B cell (primary cell): ENCODE measurements around the gene MAP3K14. TPM values are rescaled to one million over a fixed set of nuclear protein-coding genes. Genes with fewer than 3 reads are reported as not detected.

ENCODE experiments used
- ATAC-seq: fragments of 200-7000 bp; cut with Tn5 transposase; one replicate; pipeline ENCODE4 v1.10.0; 2021; ENCODE audit warnings: low read depth, mild to moderate bottlenecking, moderate number of reproducible peaks, moderate library complexity
- CTCF ChIA-PET: fragments of 350-600 bp; sonication (Branson Sonifier 250); formaldehyde crosslinking; loops from one replicate; lab custom pipeline; 2021; ENCODE audit warnings: antibody characterized with exemption, inconsistent platforms; lab: Charles Lee
- POLR2A ChIA-PET: fragments of 350-600 bp; sonication (Branson Sonifier 250); formaldehyde crosslinking; loops from one replicate; lab custom pipeline; 2021; ENCODE audit warnings: antibody characterized with exemption; lab: Charles Lee
- DNase-seq: peaks from one replicate; pipeline ENCODE4 v3.0.0; 2013
- H2AFZ ChIP-seq: 2 replicates; pipeline ENCODE4 v1.6.1; 2012; ENCODE audit warnings: mild to moderate bottlenecking, low read depth, low read length; ENCODE audit not compliant: insufficient read depth, poor library complexity, severe bottlenecking
- H3K27ac ChIP-seq, 2 donors: 1 replicate in 1 of 2; 2 replicates in 1 of 2; pipeline ENCODE4 v1.5.1; 2012 to 2013; ENCODE audit warnings: low read length in 2 of 2, mild to moderate bottlenecking in 2 of 2, moderate library complexity in 1 of 2
- H3K27me3 ChIP-seq, 4 experiments: fragments of 200-600 bp in 1 of 4; sonication (generic) in 1 of 4; replicated peaks in 1 of 4; 1 replicate in 2 of 4; 2 replicates in 2 of 4; pipeline versions ENCODE4 v1.6.1 to v1.7.0; 2013 to 2016; ENCODE audit warnings: low read length in 3 of 4, mild to moderate bottlenecking in 2 of 4, mixed read lengths in 1 of 4, moderate library complexity in 1 of 4; ENCODE audit not compliant: insufficient read depth in 4 of 4, control insufficient read depth in 3 of 4; ENCODE audit errors: control extremely low read depth in 1 of 4
- H3K36me3 ChIP-seq, 2 experiments: replicated peaks in 1 of 2; 1 replicate in 1 of 2; 2 replicates in 1 of 2; pipeline versions ENCODE4 v1.6.1 to v1.7.1; 2013; ENCODE audit warnings: low read length in 1 of 2; ENCODE audit not compliant: insufficient read depth in 2 of 2, control insufficient read depth in 1 of 2; ENCODE audit errors: control extremely low read depth in 1 of 2, extremely low read depth in 1 of 2
- H3K4me1 ChIP-seq, 2 donors: fragments of 200-600 bp in 1 of 2; sonication (generic) in 1 of 2; 1 replicate in 1 of 2; 2 replicates in 1 of 2; pipeline versions ENCODE4 v1.5.1 to v1.6.1; 2013 to 2017; ENCODE audit warnings: low read length in 2 of 2; ENCODE audit not compliant: control insufficient read depth in 2 of 2, insufficient read depth in 2 of 2
- H3K4me2 ChIP-seq: replicated peaks from 2 replicates; pipeline ENCODE3; 2012; ENCODE audit warnings: mild to moderate bottlenecking, low read depth, low read length; ENCODE audit not compliant: poor library complexity, severe bottlenecking
- H3K4me3 ChIP-seq, 5 experiments: fragments of 200-600 bp in 1 of 5; sonication (generic) in 1 of 5; 1 replicate in 3 of 5; 2 replicates in 2 of 5; pipeline versions ENCODE4 v1.5.1 to v1.7.0; 2011 to 2016; ENCODE audit warnings: low read length in 4 of 5, mild to moderate bottlenecking in 4 of 5, low read depth in 2 of 5, control low read depth in 1 of 5, moderate library complexity in 1 of 5; ENCODE audit not compliant: insufficient read depth in 1 of 5; ENCODE audit errors: control extremely low read depth in 1 of 5, extremely low read depth in 1 of 5
- H3K79me2 ChIP-seq: fragments of 200-600 bp; sonication (generic); one replicate; pipeline ENCODE4 v1.6.0; 2016; ENCODE audit warnings: low read length; ENCODE audit not compliant: control insufficient read depth, insufficient read depth
- H3K9ac ChIP-seq: fragments of 200-600 bp; sonication (generic); 2 replicates; pipeline ENCODE4 v1.6.1; 2017; ENCODE audit warnings: mild to moderate bottlenecking, low read length, moderate library complexity
- H3K9me3 ChIP-seq, 3 donors: one replicate each; pipeline versions ENCODE4 v1.6.1 to v1.7.1; 2013; ENCODE audit warnings: low read length in 2 of 3; ENCODE audit not compliant: control insufficient read depth in 2 of 3, insufficient read depth in 1 of 3; ENCODE audit errors: control extremely low read depth in 1 of 3
- H4K20me1 ChIP-seq: 2 replicates; pipeline ENCODE4 v1.6.0; 2012; ENCODE audit warnings: mild to moderate bottlenecking, low read length; ENCODE audit not compliant: insufficient read depth, control insufficient read depth, poor library complexity, severe bottlenecking
- H3K27ac Mint-ChIP-seq: one replicate; pipeline ENCODE4 v1.8.0; 2021; ENCODE audit warnings: mixed read lengths
- H3K27me3 Mint-ChIP-seq: one replicate; pipeline ENCODE4 v1.8.0; 2021; ENCODE audit warnings: mixed read lengths
- H3K4me1 Mint-ChIP-seq: one replicate; pipeline ENCODE4 v1.8.0; 2021; ENCODE audit warnings: mixed read lengths
- H3K4me3 Mint-ChIP-seq: one replicate; pipeline ENCODE4 v1.8.0; 2021; ENCODE audit warnings: mixed read lengths
- H3K9me3 Mint-ChIP-seq: one replicate; pipeline ENCODE4 v1.8.0; 2022; ENCODE audit warnings: mixed read lengths; ENCODE audit not compliant: insufficient read depth
- CTCF ChIP-seq: fragments of 200-600 bp; IDR thresholded peaks from one replicate; pipeline ENCODE4 v1.8.0; 2022; ENCODE audit warnings: antibody characterized with exemption, mild to moderate bottlenecking
- EZH2 ChIP-seq: IDR thresholded peaks from 2 replicates; pipeline ENCODE4 v1.6.1; 2012; ENCODE audit warnings: borderline replicate concordance, low read depth, mild to moderate bottlenecking, moderate library complexity, low read length; ENCODE audit not compliant: insufficient read depth, poor library complexity, severe bottlenecking
- WGBS: methylation state at CpG from one replicate; pipeline ENCODE4 v1.1.5; 2013; ENCODE audit warnings: missing lambda C conversion rate; ENCODE audit not compliant: insufficient coverage; 5-methylcytosine and 5-hydroxymethylcytosine counted together
- intact Hi-C: fragments of 100-400 bp; cut with micrococcal nuclease; formaldehyde crosslinking; loops from one replicate; pipeline ENCODE4 v1.10.0; 2022
- polyA plus RNA-seq: library from polyadenylated mRNA; depleted of rRNA; stranded (reverse); fragments of >200 nt; gene quantifications from 2 replicates; pipeline ENCODE4 v1.2.3, GENCODE V29; 2012
- total RNA-seq, 2 donors: library from RNA; stranded (reverse); fragments of 120-200 nt in 1 of 2; gene quantifications; 1 replicate in 1 of 2; 2 replicates in 1 of 2; pipeline versions ENCODE4 v1.2.3 to v1.2.4, GENCODE V29; 2013 to 2022

MAP3K14 gene
- total and polyA plus RNA-seq, 2 donors (not counting 1 experiment from before 2014, with no cell fraction given): 66.1 to 84.1 TPM

GRCh38 chr17:45228763-45229539 lies 87.9 kb downstream of the MAP3K14 start:
- Mint-ChIP-seq H3K27me3 (no peaks in the 10 kb centered on the region), H3K4me3 (peak overlapping the region; percentile 100), H3K4me1 (peaks cover 95% of the 10 kb centered on the region), H3K9me3 (no peaks in the 10 kb centered on the region), H3K27ac (peak overlapping the region; percentile 99)
- 14% methylated on average over 8 of the region's 19 CpGs for WGBS
- H3K4me3 ChIP-seq: peak overlapping the region; percentile 8 to 96 (median 90)
- DNase-seq: peak; percentile 94
- no peaks in the 10 kb centered on the region for H3K9me3 ChIP-seq
- peaks cover 91% of the 10 kb centered on the region for H3K79me2 ChIP-seq
- H4K20me1 ChIP-seq: peaks cover 32% of the 10 kb centered on the region
- ChIA-PET CTCF (interaction anchor here (0.6 to 24.6 kb wide), 16 partner anchors 9 to 199 kb away, joined by 3 to 737 read pairs (median 6); partner anchors contain the start of genes ACBD4, FMNL1, HEXIM1 and MAP3K14), POLR2A (interaction anchor here (0.6 to 9.9 kb wide), 9 partner anchors 9 to 330 kb away, joined by 3 to 149 read pairs (median 9); partner anchors contain the start of genes EFTUD2, FMNL1, HEXIM1 and HEXIM2)
- H3K36me3 ChIP-seq: peaks cover 3 to 35% of the 10 kb centered on the region in 2 experiments
- peak overlapping the region; percentile 99 to 100 for H3K27ac ChIP-seq
- no peak overlapping the region for H2AFZ ChIP-seq
- peaks cover 70 to 90% of the 10 kb centered on the region in 2 donors for H3K4me1 ChIP-seq
- H3K27me3 ChIP-seq: no peaks in the 10 kb centered on the region
- TF ChIP-seq CTCF (no peak), EZH2 (no peak)
- H3K4me2 ChIP-seq: peak overlapping the region; percentile 92
- intact Hi-C loops: loop anchor here (1.0 to 2.0 kb wide), 4 partner anchors 8 to 88 kb away; partner anchors contain the start of genes FMNL1, HEXIM1 and MAP3K14
- ATAC-seq: peak; percentile 52
- peak overlapping the region; percentile 97 for H3K9ac ChIP-seq
